Ovary (tissue), 9 donors: ENCODE results near the gene TSPAN8. TPM values are rescaled to one million over a fixed set of nuclear protein-coding genes. Genes with fewer than 3 reads are reported as not detected.

Experiments
- DNase-seq, 5 donors: peaks; one replicate each; pipeline ENCODE4 v3.0.0-alpha.2; 2019 to 2020
- H3K27ac ChIP-seq, 2 donors: fragments of 200-600 bp; one replicate each; pipeline versions ENCODE4 v1.5.1 to v1.8.0; 2019 to 2022
- H3K27me3 ChIP-seq: fragments of 200-600 bp; one replicate; pipeline ENCODE4 v1.8.0; 2022
- H3K36me3 ChIP-seq: fragments of 200-600 bp; sonication (generic); one replicate; pipeline ENCODE4 v1.5.1; 2019
- H3K4me1 ChIP-seq: one replicate; pipeline ENCODE4 v1.8.1; 2013; ENCODE audit warnings: mild to moderate bottlenecking, moderate library complexity; ENCODE audit not compliant: insufficient read depth
- H3K4me3 ChIP-seq: fragments of 200-600 bp; sonication (generic); one replicate; pipeline ENCODE4 v1.5.1; 2017
- H3K9me3 ChIP-seq, 2 donors: fragments of 200-600 bp in 1 of 2; sonication (generic) in 1 of 2; one replicate each; pipeline versions ENCODE4 v1.5.1 to v1.8.1; 2013 to 2019; ENCODE audit warnings: mild to moderate bottlenecking in 1 of 2, moderate library complexity in 1 of 2
- CTCF ChIP-seq, 3 donors: fragments of 450-650 bp in 2 of 3; fragments of 200-600 bp in 1 of 3; IDR thresholded peaks; one replicate each; pipeline versions ENCODE4 v1.5.1 to v1.8.0; 2016 to 2022; ENCODE audit warnings: antibody characterized with exemption in 3 of 3, mild to moderate bottlenecking in 1 of 3
- EP300 ChIP-seq: sonication (generic); formaldehyde crosslinking; IDR thresholded peaks from one replicate; pipeline ENCODE4 v1.6.1; 2017; ENCODE audit warnings: antibody characterized with exemption
- POLR2A ChIP-seq: fragments of 450-650 bp; IDR thresholded peaks from one replicate; pipeline ENCODE4 v1.6.1; 2017; ENCODE audit warnings: antibody characterized with exemption, mild to moderate bottlenecking, moderate library complexity
- WGBS, 3 donors: extraction: QIAGEN DNeasy Blood & Tissue Kit in 1 of 3; methylation state at CpG; one replicate each; pipeline versions ENCODE4 v1.1.5 to v1.1.7; 2013 to 2017; 5-methylcytosine and 5-hydroxymethylcytosine counted together
- intact Hi-C, 4 donors: fragments of 100-400 bp; cut with DNase I; formaldehyde crosslinking; loops; one replicate each; pipeline versions ENCODE4 v1.11.0 to v1.15.1; 2022 to 2023
- polyA plus RNA-seq, 2 donors: library from polyadenylated mRNA; stranded (reverse); fragments of 200-250 nt in 1 of 2; fragments of 350-450 nt in 1 of 2; fragmentation: Illumina TruSeq in 1 of 2; extraction: RNeasy Lipid Tissue Mini Kit (QIAGEN cat#74804) in 1 of 2; gene quantifications; one replicate each; pipeline ENCODE4 v1.2.3, GENCODE V29; 2013 to 2014
- total RNA-seq, 7 donors: library from RNA; depleted of rRNA in 2 of 7; stranded (reverse); fragments of >200 nt in 2 of 7; fragmentation: NEBNext Ultra II Directional in 3 of 7; extraction: Animal tissue kit (Norgen Biotek cat#: 25700) in 3 of 7; gene quantifications; one replicate each; pipeline versions ENCODE4 v1.1.0 to v1.2.4, GENCODE V29; 2016 to 2023
- donor health status: DM: no; HTN: no; CAD: no; lungs with moderate emphysema.
- donor health status: DM: no; HTN: no; CAD: no.
- donor health status: Bipolar disorder and iron deficiency.
- donor health status: DM: yes; HTN: yes; CAD: no.
- donor health status: DM: no; HTN: no; CAD: no.
- donor health status: DM: yes; HTN: yes; CAD: no.

The TSPAN8 gene
- total and polyA plus RNA-seq, 9 donors: 8.8 to 55.4 (median 23.5) TPM

GRCh38 chr12:71141378-71141926 is 16.3 kb downstream of the TSPAN8 start:
- Histone ChIP-seq H3K27ac (no peak overlapping the region), H3K4me1 (no peaks in the 10 kb centered on the region), H3K4me3 (no peak overlapping the region), H3K9me3 (no peaks in the 10 kb centered on the region), H3K27me3 (no peaks in the 10 kb centered on the region), H3K36me3 (no peaks in the 10 kb centered on the region)
- no peak for DNase-seq
- TF ChIP-seq CTCF (IDR thresholded peaks at IDR 0.05) (no peak), EP300 (no peak), POLR2A (no peak)
- 78 to 83% (median 81%) methylated on average over 1 of the region's 1 CpG for WGBS, 3 donors
- intact Hi-C loops: no loop called here

- H3K36me3 ChIP-seq: no peaks in the 10 kb centered on the region
- H3K4me1 ChIP-seq: no peaks in the 10 kb centered on the region
- H3K9me3 ChIP-seq: no peaks in the 10 kb centered on the region
- intact Hi-C loops: no loop called here
- no peak overlapping the region for H3K27ac ChIP-seq
- 79 to 89% (median 89%) methylated on average over 6 of the region's 6 CpGs for WGBS, 3 donors
- TF ChIP-seq CTCF (IDR thresholded peaks at IDR 0.05) (no peak), POLR2A (no peak)
- H3K4me3 ChIP-seq: no peak overlapping the region
- H3K27me3 ChIP-seq: no peaks in the 10 kb centered on the region
- DNase-seq: no peak
Observed at GRCh38 chr12:71139153-71139735, 18.6 kb downstream of the TSPAN8 start.

- H3K4me1 ChIP-seq: no peaks in the 10 kb centered on the region
- DNase-seq: no peak
- no peak overlapping the region for H3K27ac ChIP-seq
- no peak for TF ChIP-seq POLR2A
- TF ChIP-seq EP300: no peak
- TF ChIP-seq CTCF (IDR thresholded peaks at IDR 0.05): no peak
- H3K27me3 ChIP-seq: no peaks in the 10 kb centered on the region
- H3K9me3 ChIP-seq: no peaks in the 10 kb centered on the region
- intact Hi-C loops: no loop called here
- no peak overlapping the region for H3K4me3 ChIP-seq
- H3K36me3 ChIP-seq: no peaks in the 10 kb centered on the region
- WGBS, 3 donors: 92 to 95% (median 93%) methylated on average over 3 of the region's 3 CpGs
Observed at GRCh38 chr12:71138011-71138410, 19.8 kb downstream of the TSPAN8 start.

GRCh38 chr12:71135812-71136176 is 22.0 kb downstream of the TSPAN8 start:
- no peaks in the 10 kb centered on the region for H3K4me1 ChIP-seq
- WGBS, 3 donors: 41 to 58% (median 51%) methylated on average over 3 of the region's 3 CpGs
- TF ChIP-seq EP300 (no peak), POLR2A (no peak), CTCF (IDR thresholded peaks at IDR 0.05) (no peak)
- H3K9me3 ChIP-seq: no peaks in the 10 kb centered on the region
- intact Hi-C loops: no loop called here
- H3K4me3 ChIP-seq: no peak overlapping the region
- H3K36me3 ChIP-seq: no peaks in the 10 kb centered on the region
- H3K27ac ChIP-seq: no peak overlapping the region
- no peaks in the 10 kb centered on the region for H3K27me3 ChIP-seq
- DNase-seq: no peak
